H9 (cell line): ENCODE measurements around the gene CDH23. TPM values are rescaled to one million over a fixed set of nuclear protein-coding genes. Genes with fewer than 3 reads are reported as not detected.

Experiments
- DNase-seq: peaks from one replicate; pipeline ENCODE4 v3.0.0-alpha.2; 2017
- H2AFZ ChIP-seq: one replicate; pipeline ENCODE4 v1.6.1; 2013; ENCODE audit warnings: mild to moderate bottlenecking, low read length, control low read depth, moderate library complexity
- H2AK5ac ChIP-seq: 2 replicates; pipeline ENCODE4 v1.6.1; 2013; ENCODE audit warnings: low read length, control low read depth, mixed read lengths; ENCODE audit not compliant: insufficient read length
- H2BK120ac ChIP-seq: one replicate; pipeline ENCODE4 v1.6.1; 2013; ENCODE audit warnings: low read depth, mild to moderate bottlenecking, low read length, control low read depth, inconsistent platforms; ENCODE audit not compliant: poor library complexity, severe bottlenecking
- H2BK12ac ChIP-seq: 2 replicates; pipeline ENCODE4 v1.6.1; 2013; ENCODE audit warnings: low read length, control low read depth, mixed read lengths, low read depth; ENCODE audit not compliant: insufficient read length
- H2BK15ac ChIP-seq: 2 replicates; pipeline ENCODE4 v1.6.1; 2013; ENCODE audit warnings: low read depth, low read length, control low read depth
- H2BK20ac ChIP-seq: one replicate; pipeline ENCODE4 v1.6.1; 2013; ENCODE audit warnings: low read depth, mild to moderate bottlenecking, low read length, control low read depth, inconsistent platforms; ENCODE audit not compliant: poor library complexity, severe bottlenecking
- H2BK5ac ChIP-seq: 2 replicates; pipeline ENCODE4 v1.6.1; 2013; ENCODE audit warnings: low read length, control low read depth, mixed read lengths; ENCODE audit not compliant: insufficient read length
- H3K14ac ChIP-seq: 2 replicates; pipeline ENCODE4 v1.6.1; 2013; ENCODE audit warnings: low read length, control low read depth; ENCODE audit not compliant: insufficient read depth
- H3K18ac ChIP-seq: 2 replicates; pipeline ENCODE4 v1.6.1; 2013; ENCODE audit warnings: low read depth, mild to moderate bottlenecking, mixed read lengths, low read length, control low read depth; ENCODE audit not compliant: insufficient read length
- H3K23ac ChIP-seq: 2 replicates; pipeline ENCODE4 v1.6.1; 2013; ENCODE audit warnings: low read length, control low read depth, mixed read lengths, low read depth; ENCODE audit not compliant: insufficient read length
- H3K23me2 ChIP-seq: 2 replicates; pipeline ENCODE4 v1.6.1; 2013; ENCODE audit warnings: low read depth, mild to moderate bottlenecking, mixed read lengths, low read length, control low read depth; ENCODE audit not compliant: insufficient read length, poor library complexity, severe bottlenecking
- H3K27ac ChIP-seq: 2 replicates; pipeline ENCODE4 v1.5.1; 2013; ENCODE audit warnings: low read length, control low read depth, mixed read lengths, low read depth; ENCODE audit not compliant: insufficient read length
- H3K27me3 ChIP-seq: 2 replicates; pipeline ENCODE4 v1.6.1; 2013; ENCODE audit warnings: low read length, control low read depth, inconsistent platforms; ENCODE audit not compliant: insufficient read depth
- H3K4ac ChIP-seq: 2 replicates; pipeline ENCODE4 v1.6.1; 2013; ENCODE audit warnings: low read depth, mild to moderate bottlenecking, control low read depth, inconsistent platforms, low read length, moderate library complexity
- H3K4me1 ChIP-seq: 2 replicates; pipeline ENCODE4 v1.6.1; 2013; ENCODE audit warnings: low read length, control low read depth, inconsistent platforms; ENCODE audit not compliant: insufficient read depth
- H3K4me2 ChIP-seq: 2 replicates; pipeline ENCODE4 v1.6.1; 2013; ENCODE audit warnings: low read length, control low read depth, mixed read lengths; ENCODE audit not compliant: insufficient read length, insufficient read depth
- H3K56ac ChIP-seq: 2 replicates; pipeline ENCODE4 v1.6.1; 2013; ENCODE audit warnings: low read depth, mild to moderate bottlenecking, mixed read lengths, low read length, control low read depth; ENCODE audit not compliant: insufficient read length
- H3K79me1 ChIP-seq: 2 replicates; pipeline ENCODE4 v1.6.1; 2013; ENCODE audit warnings: low read depth, mild to moderate bottlenecking, moderate library complexity, low read length, control low read depth, inconsistent platforms; ENCODE audit not compliant: insufficient read depth, poor library complexity, severe bottlenecking
- H3K79me2 ChIP-seq: 2 replicates; pipeline ENCODE4 v1.6.1; 2013; ENCODE audit warnings: low read length, control low read depth, inconsistent platforms; ENCODE audit not compliant: insufficient read depth
- H3K9ac ChIP-seq: 2 replicates; pipeline ENCODE4 v1.6.1; 2013; ENCODE audit warnings: low read length, control low read depth, mixed read lengths; ENCODE audit not compliant: insufficient read length; ENCODE audit errors: extremely low read depth
- H3K9me3 ChIP-seq: one replicate; pipeline ENCODE4 v1.6.1; 2013; ENCODE audit warnings: low read depth, low read length, inconsistent platforms; ENCODE audit not compliant: control insufficient read depth
- H3T11ph ChIP-seq: one replicate; pipeline ENCODE4 v1.6.1; 2013; ENCODE audit warnings: mild to moderate bottlenecking, low read length, control low read depth, inconsistent platforms
- H4K20me1 ChIP-seq: one replicate; pipeline ENCODE4 v1.6.1; 2013; ENCODE audit not compliant: control insufficient read depth, insufficient read length, insufficient read depth
- H4K5ac ChIP-seq: 2 replicates; pipeline ENCODE4 v1.6.1; 2013; ENCODE audit warnings: low read depth, mild to moderate bottlenecking, mixed read lengths, low read length, control low read depth; ENCODE audit not compliant: insufficient read length
- H4K8ac ChIP-seq: replicated peaks from 2 replicates; pipeline ENCODE4 v1.6.1; 2013; ENCODE audit warnings: low read length, control low read depth, mixed read lengths, low read depth; ENCODE audit not compliant: insufficient read length
- H4K91ac ChIP-seq: 2 replicates; pipeline ENCODE4 v1.6.1; 2013; ENCODE audit warnings: low read depth, mild to moderate bottlenecking, moderate library complexity, mixed read lengths, low read length, control low read depth; ENCODE audit not compliant: insufficient read length
- H3K27ac Mint-ChIP-seq, 3 experiments: 2 replicates in 2 of 3; 3 replicates in 1 of 3; pipeline ENCODE4 v1.8.0; 2020 to 2021; ENCODE audit warnings: mixed read lengths in 3 of 3, mild to moderate bottlenecking in 1 of 3, moderate library complexity in 1 of 3
- H3K27me3 Mint-ChIP-seq: 2 replicates; pipeline ENCODE4 v1.8.0; 2021; ENCODE audit warnings: low read depth, mild to moderate bottlenecking, moderate library complexity, mixed read lengths
- H3K36me3 Mint-ChIP-seq, 3 experiments: 2 replicates in 2 of 3; 3 replicates in 1 of 3; pipeline ENCODE4 v1.8.0; 2020 to 2021; ENCODE audit warnings: low read depth in 3 of 3, mixed read lengths in 3 of 3; ENCODE audit not compliant: insufficient read depth in 1 of 3
- H3K4me1 Mint-ChIP-seq, 2 experiments: 2 replicates each; pipeline ENCODE4 v1.8.0; 2020; ENCODE audit warnings: mixed read lengths in 2 of 2
- H3K4me3 Mint-ChIP-seq, 2 experiments: 2 replicates in 1 of 2; 3 replicates in 1 of 2; pipeline ENCODE4 v1.8.0; 2020 to 2021; ENCODE audit warnings: mild to moderate bottlenecking in 2 of 2, mixed read lengths in 2 of 2, moderate library complexity in 1 of 2
- H3K9me3 Mint-ChIP-seq, 2 experiments: 2 replicates in 1 of 2; 3 replicates in 1 of 2; pipeline ENCODE4 v1.8.0; 2020; ENCODE audit warnings: mild to moderate bottlenecking in 2 of 2, mixed read lengths in 2 of 2, moderate library complexity in 1 of 2
- WGBS: extraction: QIAGEN DNeasy Blood & Tissue Kit; methylation state at CpG from one replicate; pipeline ENCODE4 v1.1.7; 2013; ENCODE audit warnings: missing lambda C conversion rate, low lambda C conversion rate, mixed read lengths; ENCODE audit not compliant: insufficient read length; ENCODE audit errors: extremely low coverage; 5-methylcytosine and 5-hydroxymethylcytosine counted together
- total RNA-seq: library from RNA; stranded (reverse); gene quantifications from 2 replicates; pipeline ENCODE4 v1.2.1, GENCODE V29; 2021
- TF ChIP-seq, protein P1 (sequence below): fragments of 200-600 bp; sonication (generic); conservative IDR thresholded peaks from 3 replicates; pipeline ENCODE4 v1.8.0; 2021; ENCODE audit warnings: antibody characterized with exemption, mild to moderate bottlenecking

CDH23 gene
- total RNA-seq, 1 experiment from 2014 or later: 2.1 TPM

GRCh38 chr10:71687077-71687476, 290.4 kb downstream of the CDH23 start:
- Histone ChIP-seq H3K23me2 (no peaks in the 10 kb centered on the region), H2BK12ac (no peak overlapping the region), H3K9ac (no peak overlapping the region), H2BK5ac (no peak overlapping the region), H3K27ac (no peak overlapping the region), H3K9me3 (no peaks in the 10 kb centered on the region), H3K23ac (no peak overlapping the region), H4K8ac (no peak overlapping the region), H3K4ac (no peak overlapping the region), H3K79me2 (no peaks in the 10 kb centered on the region), H3T11ph (no peak overlapping the region), H2BK20ac (no peak overlapping the region), H3K4me2 (no peak overlapping the region), H2BK120ac (no peak overlapping the region), H2BK15ac (no peak overlapping the region), H4K20me1 (no peaks in the 10 kb centered on the region), H4K91ac (no peak overlapping the region), H2AK5ac (no peak overlapping the region), H3K79me1 (no peaks in the 10 kb centered on the region), H3K14ac (no peak overlapping the region), H3K56ac (no peak overlapping the region), H4K5ac (no peak overlapping the region), H2AFZ (no peak overlapping the region), H3K18ac (no peak overlapping the region), H3K27me3 (no peaks in the 10 kb centered on the region), H3K4me1 (peaks cover 5% of the 10 kb centered on the region; the same call in 1 of the 2 replicates)
- H3K4me3 Mint-ChIP-seq: 0 out of 5 replicates have a peak overlapping the region, but pooled peaks of 1 of the 2 experiments have one; percentile 17
- peaks cover 4 to 5% (median 4%) of the 10 kb centered on the region in 3 experiments for H3K36me3 Mint-ChIP-seq
- peak overlapping the region in 1 of 3 experiments; percentile 1; a peak in 2 of 7 replicates for H3K27ac Mint-ChIP-seq
- no CpG with 5 or more reads among the region's 5 CpGs for WGBS
- H3K4me1 Mint-ChIP-seq: peaks cover 32 to 34% of the 10 kb centered on the region in 2 experiments
- H3K9me3 Mint-ChIP-seq: peaks cover 7 to 11% of the 10 kb centered on the region in 2 experiments
- DNase-seq: no peak
- TF ChIP-seq, protein P1, sequence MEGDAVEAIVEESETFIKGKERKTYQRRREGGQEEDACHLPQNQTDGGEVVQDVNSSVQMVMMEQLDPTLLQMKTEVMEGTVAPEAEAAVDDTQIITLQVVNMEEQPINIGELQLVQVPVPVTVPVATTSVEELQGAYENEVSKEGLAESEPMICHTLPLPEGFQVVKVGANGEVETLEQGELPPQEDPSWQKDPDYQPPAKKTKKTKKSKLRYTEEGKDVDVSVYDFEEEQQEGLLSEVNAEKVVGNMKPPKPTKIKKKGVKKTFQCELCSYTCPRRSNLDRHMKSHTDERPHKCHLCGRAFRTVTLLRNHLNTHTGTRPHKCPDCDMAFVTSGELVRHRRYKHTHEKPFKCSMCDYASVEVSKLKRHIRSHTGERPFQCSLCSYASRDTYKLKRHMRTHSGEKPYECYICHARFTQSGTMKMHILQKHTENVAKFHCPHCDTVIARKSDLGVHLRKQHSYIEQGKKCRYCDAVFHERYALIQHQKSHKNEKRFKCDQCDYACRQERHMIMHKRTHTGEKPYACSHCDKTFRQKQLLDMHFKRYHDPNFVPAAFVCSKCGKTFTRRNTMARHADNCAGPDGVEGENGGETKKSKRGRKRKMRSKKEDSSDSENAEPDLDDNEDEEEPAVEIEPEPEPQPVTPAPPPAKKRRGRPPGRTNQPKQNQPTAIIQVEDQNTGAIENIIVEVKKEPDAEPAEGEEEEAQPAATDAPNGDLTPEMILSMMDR: no peak
- peaks cover 6% of the 10 kb centered on the region for H3K27me3 Mint-ChIP-seq
